ENCODE measurements around the gene HEMK1. TPM values are rescaled to one million over a fixed set of nuclear protein-coding genes. Genes with fewer than 3 reads are reported as not detected.
A peak's percentile ranks its signal among the peaks of the same experiment; 100 is the strongest.

Gene HEMK1
- total RNA-seq, 1 experiment from 2014 or later: 20.9 TPM

DNA sequence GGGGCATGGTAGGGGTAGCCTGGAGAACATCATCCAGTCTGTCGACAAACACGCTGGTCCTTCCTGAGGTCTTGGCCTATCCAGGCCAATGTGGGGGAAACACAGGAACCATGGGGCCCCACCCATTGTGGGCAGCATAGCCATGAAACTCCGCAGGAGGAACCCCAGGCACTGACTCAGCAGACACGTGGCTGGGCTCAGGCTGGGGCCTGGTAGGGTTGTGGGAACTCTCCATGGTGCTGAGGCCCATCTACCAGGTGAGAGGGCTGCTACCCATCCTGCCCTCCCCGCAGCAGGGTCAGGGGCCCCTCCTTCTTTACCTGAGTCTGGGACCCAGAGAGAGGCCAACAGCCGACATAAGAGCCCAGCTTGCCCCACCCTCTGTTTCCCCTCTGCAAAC, 43.3 kb upstream of the HEMK1 start (continued):
- TF ChIP-seq, protein P1, sequence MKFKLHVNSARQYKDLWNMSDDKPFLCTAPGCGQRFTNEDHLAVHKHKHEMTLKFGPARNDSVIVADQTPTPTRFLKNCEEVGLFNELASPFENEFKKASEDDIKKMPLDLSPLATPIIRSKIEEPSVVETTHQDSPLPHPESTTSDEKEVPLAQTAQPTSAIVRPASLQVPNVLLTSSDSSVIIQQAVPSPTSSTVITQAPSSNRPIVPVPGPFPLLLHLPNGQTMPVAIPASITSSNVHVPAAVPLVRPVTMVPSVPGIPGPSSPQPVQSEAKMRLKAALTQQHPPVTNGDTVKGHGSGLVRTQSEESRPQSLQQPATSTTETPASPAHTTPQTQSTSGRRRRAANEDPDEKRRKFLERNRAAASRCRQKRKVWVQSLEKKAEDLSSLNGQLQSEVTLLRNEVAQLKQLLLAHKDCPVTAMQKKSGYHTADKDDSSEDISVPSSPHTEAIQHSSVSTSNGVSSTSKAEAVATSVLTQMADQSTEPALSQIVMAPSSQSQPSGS (CRISPR knock-in tag; IDR thresholded peaks at IDR 0.05; ENCODE audit: borderline replicate concordance, low read depth): 0 out of 2 replicates have a peak, but pooled peaks have one; percentile 14
- TF ChIP-seq ZNF416 (CRISPR knock-in tag; IDR thresholded peaks at IDR 0.05) (no peak), ESRRA (CRISPR knock-in tag; IDR thresholded peaks at IDR 0.05; ENCODE audit: borderline replicate concordance) (peak; percentile 89; the same call in 1 of the 2 replicates), ZNF423 (CRISPR knock-in tag; IDR thresholded peaks at IDR 0.05) (no peak), FOXK1 (CRISPR knock-in tag; IDR thresholded peaks at IDR 0.05) (peak; percentile 85; the same call in 1 of the 2 replicates), NR3C1 (CRISPR knock-in tag; conservative IDR thresholded peaks at IDR 0.05; ENCODE audit: low read depth) (no peak), ATF1 (CRISPR knock-in tag; IDR thresholded peaks at IDR 0.05) (no peak), ZNF263 (CRISPR knock-in tag; IDR thresholded peaks at IDR 0.05; ENCODE audit: low read depth) (no peak; the same call in 1 of the 2 replicates), NFYB (CRISPR knock-in tag; conservative IDR thresholded peaks at IDR 0.05; ENCODE audit: low read depth) (0 out of 2 replicates have a peak, but pooled peaks have one; percentile 31), SP1 (CRISPR knock-in tag; conservative IDR thresholded peaks at IDR 0.05) (peak; percentile 38; the same call in 1 of the 2 replicates), RELA (CRISPR knock-in tag; IDR thresholded peaks at IDR 0.05; ENCODE audit: borderline replicate concordance) (peak; percentile 55; the same call in 1 of the 2 replicates)
- TF ChIP-seq, protein P2, sequence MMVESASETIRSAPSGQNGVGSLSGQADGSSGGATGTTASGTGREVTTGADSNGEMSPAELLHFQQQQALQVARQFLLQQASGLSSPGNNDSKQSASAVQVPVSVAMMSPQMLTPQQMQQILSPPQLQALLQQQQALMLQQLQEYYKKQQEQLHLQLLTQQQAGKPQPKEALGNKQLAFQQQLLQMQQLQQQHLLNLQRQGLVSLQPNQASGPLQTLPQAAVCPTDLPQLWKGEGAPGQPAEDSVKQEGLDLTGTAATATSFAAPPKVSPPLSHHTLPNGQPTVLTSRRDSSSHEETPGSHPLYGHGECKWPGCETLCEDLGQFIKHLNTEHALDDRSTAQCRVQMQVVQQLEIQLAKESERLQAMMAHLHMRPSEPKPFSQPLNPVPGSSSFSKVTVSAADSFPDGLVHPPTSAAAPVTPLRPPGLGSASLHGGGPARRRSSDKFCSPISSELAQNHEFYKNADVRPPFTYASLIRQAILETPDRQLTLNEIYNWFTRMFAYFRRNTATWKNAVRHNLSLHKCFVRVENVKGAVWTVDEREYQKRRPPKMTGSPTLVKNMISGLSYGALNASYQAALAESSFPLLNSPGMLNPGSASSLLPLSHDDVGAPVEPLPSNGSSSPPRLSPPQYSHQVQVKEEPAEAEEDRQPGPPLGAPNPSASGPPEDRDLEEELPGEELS (CRISPR knock-in tag; IDR thresholded peaks at IDR 0.05): peak; percentile 93
- TF ChIP-seq, protein P3, sequence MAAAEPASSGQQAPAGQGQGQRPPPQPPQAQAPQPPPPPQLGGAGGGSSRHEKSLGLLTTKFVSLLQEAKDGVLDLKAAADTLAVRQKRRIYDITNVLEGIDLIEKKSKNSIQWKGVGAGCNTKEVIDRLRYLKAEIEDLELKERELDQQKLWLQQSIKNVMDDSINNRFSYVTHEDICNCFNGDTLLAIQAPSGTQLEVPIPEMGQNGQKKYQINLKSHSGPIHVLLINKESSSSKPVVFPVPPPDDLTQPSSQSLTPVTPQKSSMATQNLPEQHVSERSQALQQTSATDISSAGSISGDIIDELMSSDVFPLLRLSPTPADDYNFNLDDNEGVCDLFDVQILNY (CRISPR knock-in tag; IDR thresholded peaks at IDR 0.05): no peak
- TF ChIP-seq, protein P4, sequence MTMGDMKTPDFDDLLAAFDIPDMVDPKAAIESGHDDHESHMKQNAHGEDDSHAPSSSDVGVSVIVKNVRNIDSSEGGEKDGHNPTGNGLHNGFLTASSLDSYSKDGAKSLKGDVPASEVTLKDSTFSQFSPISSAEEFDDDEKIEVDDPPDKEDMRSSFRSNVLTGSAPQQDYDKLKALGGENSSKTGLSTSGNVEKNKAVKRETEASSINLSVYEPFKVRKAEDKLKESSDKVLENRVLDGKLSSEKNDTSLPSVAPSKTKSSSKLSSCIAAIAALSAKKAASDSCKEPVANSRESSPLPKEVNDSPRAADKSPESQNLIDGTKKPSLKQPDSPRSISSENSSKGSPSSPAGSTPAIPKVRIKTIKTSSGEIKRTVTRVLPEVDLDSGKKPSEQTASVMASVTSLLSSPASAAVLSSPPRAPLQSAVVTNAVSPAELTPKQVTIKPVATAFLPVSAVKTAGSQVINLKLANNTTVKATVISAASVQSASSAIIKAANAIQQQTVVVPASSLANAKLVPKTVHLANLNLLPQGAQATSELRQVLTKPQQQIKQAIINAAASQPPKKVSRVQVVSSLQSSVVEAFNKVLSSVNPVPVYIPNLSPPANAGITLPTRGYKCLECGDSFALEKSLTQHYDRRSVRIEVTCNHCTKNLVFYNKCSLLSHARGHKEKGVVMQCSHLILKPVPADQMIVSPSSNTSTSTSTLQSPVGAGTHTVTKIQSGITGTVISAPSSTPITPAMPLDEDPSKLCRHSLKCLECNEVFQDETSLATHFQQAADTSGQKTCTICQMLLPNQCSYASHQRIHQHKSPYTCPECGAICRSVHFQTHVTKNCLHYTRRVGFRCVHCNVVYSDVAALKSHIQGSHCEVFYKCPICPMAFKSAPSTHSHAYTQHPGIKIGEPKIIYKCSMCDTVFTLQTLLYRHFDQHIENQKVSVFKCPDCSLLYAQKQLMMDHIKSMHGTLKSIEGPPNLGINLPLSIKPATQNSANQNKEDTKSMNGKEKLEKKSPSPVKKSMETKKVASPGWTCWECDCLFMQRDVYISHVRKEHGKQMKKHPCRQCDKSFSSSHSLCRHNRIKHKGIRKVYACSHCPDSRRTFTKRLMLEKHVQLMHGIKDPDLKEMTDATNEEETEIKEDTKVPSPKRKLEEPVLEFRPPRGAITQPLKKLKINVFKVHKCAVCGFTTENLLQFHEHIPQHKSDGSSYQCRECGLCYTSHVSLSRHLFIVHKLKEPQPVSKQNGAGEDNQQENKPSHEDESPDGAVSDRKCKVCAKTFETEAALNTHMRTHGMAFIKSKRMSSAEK (CRISPR knock-in tag; IDR thresholded peaks at IDR 0.05; ENCODE audit: borderline replicate concordance): no peak
- TF ChIP-seq, protein P5, sequence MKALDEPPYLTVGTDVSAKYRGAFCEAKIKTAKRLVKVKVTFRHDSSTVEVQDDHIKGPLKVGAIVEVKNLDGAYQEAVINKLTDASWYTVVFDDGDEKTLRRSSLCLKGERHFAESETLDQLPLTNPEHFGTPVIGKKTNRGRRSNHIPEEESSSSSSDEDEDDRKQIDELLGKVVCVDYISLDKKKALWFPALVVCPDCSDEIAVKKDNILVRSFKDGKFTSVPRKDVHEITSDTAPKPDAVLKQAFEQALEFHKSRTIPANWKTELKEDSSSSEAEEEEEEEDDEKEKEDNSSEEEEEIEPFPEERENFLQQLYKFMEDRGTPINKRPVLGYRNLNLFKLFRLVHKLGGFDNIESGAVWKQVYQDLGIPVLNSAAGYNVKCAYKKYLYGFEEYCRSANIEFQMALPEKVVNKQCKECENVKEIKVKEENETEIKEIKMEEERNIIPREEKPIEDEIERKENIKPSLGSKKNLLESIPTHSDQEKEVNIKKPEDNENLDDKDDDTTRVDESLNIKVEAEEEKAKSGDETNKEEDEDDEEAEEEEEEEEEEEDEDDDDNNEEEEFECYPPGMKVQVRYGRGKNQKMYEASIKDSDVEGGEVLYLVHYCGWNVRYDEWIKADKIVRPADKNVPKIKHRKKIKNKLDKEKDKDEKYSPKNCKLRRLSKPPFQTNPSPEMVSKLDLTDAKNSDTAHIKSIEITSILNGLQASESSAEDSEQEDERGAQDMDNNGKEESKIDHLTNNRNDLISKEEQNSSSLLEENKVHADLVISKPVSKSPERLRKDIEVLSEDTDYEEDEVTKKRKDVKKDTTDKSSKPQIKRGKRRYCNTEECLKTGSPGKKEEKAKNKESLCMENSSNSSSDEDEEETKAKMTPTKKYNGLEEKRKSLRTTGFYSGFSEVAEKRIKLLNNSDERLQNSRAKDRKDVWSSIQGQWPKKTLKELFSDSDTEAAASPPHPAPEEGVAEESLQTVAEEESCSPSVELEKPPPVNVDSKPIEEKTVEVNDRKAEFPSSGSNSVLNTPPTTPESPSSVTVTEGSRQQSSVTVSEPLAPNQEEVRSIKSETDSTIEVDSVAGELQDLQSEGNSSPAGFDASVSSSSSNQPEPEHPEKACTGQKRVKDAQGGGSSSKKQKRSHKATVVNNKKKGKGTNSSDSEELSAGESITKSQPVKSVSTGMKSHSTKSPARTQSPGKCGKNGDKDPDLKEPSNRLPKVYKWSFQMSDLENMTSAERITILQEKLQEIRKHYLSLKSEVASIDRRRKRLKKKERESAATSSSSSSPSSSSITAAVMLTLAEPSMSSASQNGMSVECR (CRISPR knock-in tag; IDR thresholded peaks at IDR 0.05; ENCODE audit: borderline replicate concordance): peak; percentile 98
- TF ChIP-seq, protein P6, sequence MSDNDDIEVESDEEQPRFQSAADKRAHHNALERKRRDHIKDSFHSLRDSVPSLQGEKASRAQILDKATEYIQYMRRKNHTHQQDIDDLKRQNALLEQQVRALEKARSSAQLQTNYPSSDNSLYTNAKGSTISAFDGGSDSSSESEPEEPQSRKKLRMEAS (CRISPR knock-in tag; IDR thresholded peaks at IDR 0.05): peak; percentile 95
- TF ChIP-seq, protein P7, sequence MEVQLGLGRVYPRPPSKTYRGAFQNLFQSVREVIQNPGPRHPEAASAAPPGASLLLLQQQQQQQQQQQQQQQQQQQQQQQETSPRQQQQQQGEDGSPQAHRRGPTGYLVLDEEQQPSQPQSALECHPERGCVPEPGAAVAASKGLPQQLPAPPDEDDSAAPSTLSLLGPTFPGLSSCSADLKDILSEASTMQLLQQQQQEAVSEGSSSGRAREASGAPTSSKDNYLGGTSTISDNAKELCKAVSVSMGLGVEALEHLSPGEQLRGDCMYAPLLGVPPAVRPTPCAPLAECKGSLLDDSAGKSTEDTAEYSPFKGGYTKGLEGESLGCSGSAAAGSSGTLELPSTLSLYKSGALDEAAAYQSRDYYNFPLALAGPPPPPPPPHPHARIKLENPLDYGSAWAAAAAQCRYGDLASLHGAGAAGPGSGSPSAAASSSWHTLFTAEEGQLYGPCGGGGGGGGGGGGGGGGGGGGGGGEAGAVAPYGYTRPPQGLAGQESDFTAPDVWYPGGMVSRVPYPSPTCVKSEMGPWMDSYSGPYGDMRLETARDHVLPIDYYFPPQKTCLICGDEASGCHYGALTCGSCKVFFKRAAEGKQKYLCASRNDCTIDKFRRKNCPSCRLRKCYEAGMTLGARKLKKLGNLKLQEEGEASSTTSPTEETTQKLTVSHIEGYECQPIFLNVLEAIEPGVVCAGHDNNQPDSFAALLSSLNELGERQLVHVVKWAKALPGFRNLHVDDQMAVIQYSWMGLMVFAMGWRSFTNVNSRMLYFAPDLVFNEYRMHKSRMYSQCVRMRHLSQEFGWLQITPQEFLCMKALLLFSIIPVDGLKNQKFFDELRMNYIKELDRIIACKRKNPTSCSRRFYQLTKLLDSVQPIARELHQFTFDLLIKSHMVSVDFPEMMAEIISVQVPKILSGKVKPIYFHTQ (CRISPR knock-in tag; IDR thresholded peaks at IDR 0.05): no peak
- TF ChIP-seq, protein P8, sequence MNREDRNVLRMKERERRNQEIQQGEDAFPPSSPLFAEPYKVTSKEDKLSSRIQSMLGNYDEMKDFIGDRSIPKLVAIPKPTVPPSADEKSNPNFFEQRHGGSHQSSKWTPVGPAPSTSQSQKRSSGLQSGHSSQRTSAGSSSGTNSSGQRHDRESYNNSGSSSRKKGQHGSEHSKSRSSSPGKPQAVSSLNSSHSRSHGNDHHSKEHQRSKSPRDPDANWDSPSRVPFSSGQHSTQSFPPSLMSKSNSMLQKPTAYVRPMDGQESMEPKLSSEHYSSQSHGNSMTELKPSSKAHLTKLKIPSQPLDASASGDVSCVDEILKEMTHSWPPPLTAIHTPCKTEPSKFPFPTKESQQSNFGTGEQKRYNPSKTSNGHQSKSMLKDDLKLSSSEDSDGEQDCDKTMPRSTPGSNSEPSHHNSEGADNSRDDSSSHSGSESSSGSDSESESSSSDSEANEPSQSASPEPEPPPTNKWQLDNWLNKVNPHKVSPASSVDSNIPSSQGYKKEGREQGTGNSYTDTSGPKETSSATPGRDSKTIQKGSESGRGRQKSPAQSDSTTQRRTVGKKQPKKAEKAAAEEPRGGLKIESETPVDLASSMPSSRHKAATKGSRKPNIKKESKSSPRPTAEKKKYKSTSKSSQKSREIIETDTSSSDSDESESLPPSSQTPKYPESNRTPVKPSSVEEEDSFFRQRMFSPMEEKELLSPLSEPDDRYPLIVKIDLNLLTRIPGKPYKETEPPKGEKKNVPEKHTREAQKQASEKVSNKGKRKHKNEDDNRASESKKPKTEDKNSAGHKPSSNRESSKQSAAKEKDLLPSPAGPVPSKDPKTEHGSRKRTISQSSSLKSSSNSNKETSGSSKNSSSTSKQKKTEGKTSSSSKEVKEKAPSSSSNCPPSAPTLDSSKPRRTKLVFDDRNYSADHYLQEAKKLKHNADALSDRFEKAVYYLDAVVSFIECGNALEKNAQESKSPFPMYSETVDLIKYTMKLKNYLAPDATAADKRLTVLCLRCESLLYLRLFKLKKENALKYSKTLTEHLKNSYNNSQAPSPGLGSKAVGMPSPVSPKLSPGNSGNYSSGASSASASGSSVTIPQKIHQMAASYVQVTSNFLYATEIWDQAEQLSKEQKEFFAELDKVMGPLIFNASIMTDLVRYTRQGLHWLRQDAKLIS (CRISPR knock-in tag; IDR thresholded peaks at IDR 0.05; ENCODE audit: borderline replicate concordance): no peak
